GM12872 (cell line): ENCODE data around the gene CDH5.

Source experiments
- TF ChIP-seq, protein P1 (sequence below): IDR thresholded peaks from 3 replicates; pipeline ENCODE4 v1.5.1; 2011; ENCODE audit warnings: low read depth, mild to moderate bottlenecking, low read length, moderate library complexity; ENCODE audit not compliant: insufficient read depth

The CDH5 gene

GRCh38 chr16:66440271-66440802 is 73.8 kb downstream of the CDH5 start:
- TF ChIP-seq, protein P1, sequence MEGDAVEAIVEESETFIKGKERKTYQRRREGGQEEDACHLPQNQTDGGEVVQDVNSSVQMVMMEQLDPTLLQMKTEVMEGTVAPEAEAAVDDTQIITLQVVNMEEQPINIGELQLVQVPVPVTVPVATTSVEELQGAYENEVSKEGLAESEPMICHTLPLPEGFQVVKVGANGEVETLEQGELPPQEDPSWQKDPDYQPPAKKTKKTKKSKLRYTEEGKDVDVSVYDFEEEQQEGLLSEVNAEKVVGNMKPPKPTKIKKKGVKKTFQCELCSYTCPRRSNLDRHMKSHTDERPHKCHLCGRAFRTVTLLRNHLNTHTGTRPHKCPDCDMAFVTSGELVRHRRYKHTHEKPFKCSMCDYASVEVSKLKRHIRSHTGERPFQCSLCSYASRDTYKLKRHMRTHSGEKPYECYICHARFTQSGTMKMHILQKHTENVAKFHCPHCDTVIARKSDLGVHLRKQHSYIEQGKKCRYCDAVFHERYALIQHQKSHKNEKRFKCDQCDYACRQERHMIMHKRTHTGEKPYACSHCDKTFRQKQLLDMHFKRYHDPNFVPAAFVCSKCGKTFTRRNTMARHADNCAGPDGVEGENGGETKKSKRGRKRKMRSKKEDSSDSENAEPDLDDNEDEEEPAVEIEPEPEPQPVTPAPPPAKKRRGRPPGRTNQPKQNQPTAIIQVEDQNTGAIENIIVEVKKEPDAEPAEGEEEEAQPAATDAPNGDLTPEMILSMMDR, result no peak

- TF ChIP-seq, protein P1, result no peak
Measured at GRCh38 chr16:66440970-66441369, 74.5 kb downstream of the CDH5 start.

- TF ChIP-seq, protein P1, result no peak
Measured at GRCh38 chr16:66441586-66442375, 75.3 kb downstream of the CDH5 start.

- TF ChIP-seq, protein P1, result no peak
Measured at GRCh38 chr16:66442502-66443268, 76.2 kb downstream of the CDH5 start.

GRCh38 chr16:66443269-66443652 is 76.8 kb downstream of the CDH5 start:
- TF ChIP-seq, protein P1, result no peak

DNA sequence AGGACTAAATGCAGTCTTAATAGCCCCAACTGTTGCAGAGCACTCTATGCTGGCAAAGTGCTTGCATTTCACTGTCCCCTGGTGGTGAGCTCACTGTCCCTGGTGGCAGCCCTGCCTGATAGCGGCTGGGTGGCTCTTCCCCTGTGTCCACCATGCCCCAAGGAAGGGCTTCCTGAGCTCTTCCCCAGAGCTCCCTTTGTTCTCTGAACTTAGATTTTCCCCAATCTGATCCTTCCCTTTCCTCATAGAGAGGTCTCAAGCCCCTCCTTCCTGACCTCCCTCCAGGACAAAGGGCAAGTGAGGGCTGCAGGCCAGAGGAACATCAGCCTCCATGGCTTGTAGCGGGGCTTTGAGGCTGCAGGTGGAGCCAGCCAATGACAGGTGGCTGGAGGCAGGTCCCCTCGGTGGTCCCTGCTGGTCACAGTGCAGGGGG is 77.6 kb downstream of the CDH5 start:
- TF ChIP-seq, protein P1, result no peak

DNA sequence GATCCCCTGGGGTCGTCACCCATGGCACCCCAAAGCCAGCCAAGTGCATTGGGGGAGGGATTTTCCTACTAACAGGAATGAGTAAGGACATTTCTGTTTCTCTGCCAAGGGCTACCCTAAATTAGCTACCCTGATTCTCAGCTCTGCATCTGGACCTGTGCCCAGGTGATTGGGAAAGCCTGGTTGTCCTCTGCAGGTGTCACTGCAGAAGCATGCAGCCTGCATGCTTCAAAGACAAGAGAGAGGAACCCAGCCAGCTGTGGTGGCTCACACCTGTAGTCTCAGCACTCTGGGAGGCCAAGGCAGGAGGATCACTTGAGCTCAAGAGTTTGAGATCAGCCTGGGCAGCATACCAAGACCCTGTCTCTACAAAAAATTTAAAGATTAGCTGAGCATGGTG is 80.2 kb downstream of the CDH5 start:
- TF ChIP-seq, protein P1, result no peak
